HG03457 (cell line): Measurements from ENCODE around the gene ARHGAP27.

Experiments
- ATAC-seq: cut with Tn5 transposase; IDR thresholded peaks from one replicate; pipeline ENCODE4 v1.9.1; 2021; ENCODE audit warnings: moderate number of reproducible peaks; ENCODE audit not compliant: unreplicated experiment

Gene ARHGAP27

GRCh38 chr17:45408611-45409421 lies 23.9 kb downstream of the ARHGAP27 start:
- ATAC-seq = no peak

- no peak for ATAC-seq
These were observed 26.6 kb downstream of the ARHGAP27 start for GRCh38 chr17:45406107-45406506.

- no peak for ATAC-seq
These were observed 27.2 kb downstream of the ARHGAP27 start for GRCh38 chr17:45405250-45406086.

DNA sequence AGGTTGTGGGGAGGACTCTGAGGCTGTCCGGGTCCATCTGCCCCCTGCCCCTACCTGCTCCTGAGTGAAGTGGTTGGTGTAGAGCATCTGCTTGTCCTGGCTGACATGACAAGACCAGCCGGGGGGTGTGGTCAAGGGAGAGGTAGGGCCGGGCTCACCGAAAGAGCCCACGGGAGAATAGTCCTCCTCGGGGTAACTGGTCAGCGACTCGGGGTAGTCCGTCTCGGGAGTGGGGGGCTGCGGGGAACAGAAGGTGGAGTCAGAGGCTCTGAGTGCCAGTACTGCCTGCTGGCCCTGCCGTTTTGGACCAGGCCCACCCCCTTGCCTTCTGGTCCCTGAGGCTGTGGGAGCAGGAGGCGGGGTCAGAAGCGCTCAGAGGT lies 27.8 kb downstream of the ARHGAP27 start:
- ATAC-seq = no peak

GRCh38 chr17:45403906-45404490 lies 28.7 kb downstream of the ARHGAP27 start:
- no peak for ATAC-seq

DNA sequence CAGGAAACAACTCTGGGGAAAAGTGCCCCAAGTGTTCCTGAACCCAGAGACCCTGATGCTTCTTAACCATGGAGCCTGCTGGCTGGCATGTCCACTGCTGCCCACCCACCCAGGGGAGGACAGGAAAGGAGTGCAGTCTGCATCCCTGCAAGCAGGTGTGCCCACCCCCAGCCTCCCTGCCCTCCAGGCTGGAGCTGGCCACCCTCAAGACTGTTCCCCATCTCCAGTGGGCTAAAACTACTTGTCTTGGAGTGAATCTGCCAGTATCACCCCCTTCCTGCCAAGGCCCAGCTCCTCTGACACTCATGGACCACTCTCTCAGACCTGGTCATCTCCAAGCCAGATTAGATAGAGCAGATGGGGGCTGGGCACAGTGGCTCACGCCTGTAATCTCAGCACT lies 29.8 kb downstream of the ARHGAP27 start:
- ATAC-seq = no peak

DNA sequence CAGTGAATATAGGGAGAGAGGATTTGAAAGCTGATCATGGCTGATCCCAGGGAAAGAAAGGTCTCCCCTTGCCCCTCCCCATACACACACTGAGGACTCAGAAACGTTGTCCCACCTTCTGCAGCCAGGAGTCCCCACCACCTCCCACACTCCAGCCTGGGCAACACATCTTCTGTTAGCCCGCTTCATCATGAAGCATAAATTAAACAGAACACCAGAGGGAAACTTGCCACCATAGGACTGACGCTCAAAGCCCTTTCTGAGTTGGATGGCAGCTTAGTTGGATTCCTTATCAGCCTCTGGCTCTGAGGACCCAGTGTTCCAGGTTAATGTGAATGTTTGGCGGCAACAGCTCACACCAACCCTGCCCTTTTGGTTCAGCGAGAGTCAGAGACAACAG lies 33.9 kb downstream of the ARHGAP27 start:
- ATAC-seq = no peak

DNA sequence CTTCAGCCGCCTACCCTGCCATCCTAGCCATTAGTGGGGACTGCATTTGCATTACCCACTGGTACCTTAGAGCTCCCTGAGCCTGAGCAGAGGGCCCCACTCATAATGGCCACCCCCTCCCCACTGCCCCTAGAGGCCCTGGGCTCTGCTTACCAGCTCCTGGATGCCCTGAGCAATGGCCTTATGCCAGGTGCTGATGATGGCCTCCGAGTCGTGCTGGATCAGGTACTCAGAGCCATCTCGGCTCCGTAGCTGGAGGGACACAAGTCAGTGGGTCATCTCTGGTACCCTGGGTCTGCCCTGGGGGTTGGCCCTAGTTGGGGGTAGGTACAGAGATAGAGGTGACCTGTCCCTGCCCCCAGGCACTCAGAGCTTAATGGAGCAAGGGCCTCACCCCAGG lies 34.9 kb downstream of the ARHGAP27 start:
- ATAC-seq = no peak

- ATAC-seq = no peak
These were observed 36.0 kb downstream of the ARHGAP27 start for GRCh38 chr17:45396496-45397205.

DNA sequence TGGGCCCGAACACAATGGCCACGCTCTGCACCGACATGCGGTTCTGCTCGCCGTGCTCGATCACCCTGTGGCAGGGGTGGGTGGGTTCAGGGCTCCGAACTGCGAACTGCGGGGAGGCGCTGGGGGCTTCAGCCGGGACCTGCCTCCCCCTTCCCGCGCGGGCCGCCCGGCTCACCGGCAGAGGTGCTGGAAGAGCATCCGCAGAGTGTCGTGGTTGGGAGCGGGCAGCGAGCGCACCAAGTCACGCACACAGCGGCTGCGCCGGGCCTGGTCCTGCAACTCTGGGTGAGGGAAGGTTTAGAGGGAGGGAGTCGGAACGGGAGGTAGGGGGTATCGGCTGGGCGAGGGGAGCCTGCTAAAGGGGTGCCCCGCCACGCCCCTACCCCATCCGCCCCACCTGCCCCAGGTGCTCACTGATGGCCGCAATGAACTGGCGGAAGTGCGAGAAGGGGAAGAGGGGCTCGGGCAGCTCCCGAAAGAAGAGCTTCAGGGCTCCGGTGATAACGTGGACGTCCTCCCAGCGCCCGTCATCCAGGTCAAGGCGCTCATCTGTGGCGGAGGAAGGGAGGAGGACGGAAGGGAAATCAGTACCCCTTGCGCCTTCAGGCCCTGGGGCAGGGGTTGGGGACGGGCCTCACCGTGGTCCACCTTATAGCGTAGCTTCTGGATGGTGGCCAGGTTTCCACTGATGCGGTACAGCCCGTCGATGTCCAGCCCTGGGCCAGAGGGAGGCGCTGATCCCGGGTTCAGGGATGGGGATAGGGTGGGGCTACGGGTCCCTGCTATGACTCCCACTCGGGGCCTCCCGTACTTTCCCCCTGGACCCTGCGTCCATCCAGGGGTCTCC lies 36.9 kb downstream of the ARHGAP27 start:
- ATAC-seq = no peak

DNA sequence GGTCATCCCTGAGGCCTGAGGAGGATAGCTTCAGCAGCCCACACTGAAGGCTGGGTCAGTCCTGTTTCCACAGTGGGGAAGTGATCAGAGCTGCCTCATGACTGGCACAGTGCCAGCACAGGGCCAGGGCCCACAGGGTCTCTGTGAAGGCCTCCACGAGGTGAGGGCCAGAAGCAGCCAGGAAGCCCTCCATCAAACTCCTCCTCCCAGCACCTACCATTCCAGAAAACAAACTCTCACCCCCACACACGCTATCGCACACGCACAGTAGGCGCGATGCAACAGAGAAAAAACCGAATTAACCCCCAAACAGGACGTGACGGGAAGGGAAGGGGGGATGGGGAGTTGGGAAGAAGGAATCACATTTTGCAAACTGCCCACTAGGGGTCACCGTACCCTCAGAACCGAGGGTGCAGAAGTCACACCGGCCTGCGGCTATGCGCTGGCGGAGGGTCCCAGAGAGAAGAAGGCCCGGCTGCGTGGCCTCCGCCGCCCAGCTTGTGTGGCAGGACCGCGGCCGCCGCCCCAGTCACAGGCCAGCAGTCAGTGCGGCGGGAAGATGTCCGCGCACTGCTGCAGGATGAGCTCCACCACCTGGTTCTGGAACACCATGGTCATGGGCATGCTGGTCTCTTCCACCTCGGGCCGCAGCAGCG lies 37.6 kb downstream of the ARHGAP27 start:
- ATAC-seq = no peak

- no peak for ATAC-seq
These were observed 38.1 kb downstream of the ARHGAP27 start for GRCh38 chr17:45394564-45394912.

DNA sequence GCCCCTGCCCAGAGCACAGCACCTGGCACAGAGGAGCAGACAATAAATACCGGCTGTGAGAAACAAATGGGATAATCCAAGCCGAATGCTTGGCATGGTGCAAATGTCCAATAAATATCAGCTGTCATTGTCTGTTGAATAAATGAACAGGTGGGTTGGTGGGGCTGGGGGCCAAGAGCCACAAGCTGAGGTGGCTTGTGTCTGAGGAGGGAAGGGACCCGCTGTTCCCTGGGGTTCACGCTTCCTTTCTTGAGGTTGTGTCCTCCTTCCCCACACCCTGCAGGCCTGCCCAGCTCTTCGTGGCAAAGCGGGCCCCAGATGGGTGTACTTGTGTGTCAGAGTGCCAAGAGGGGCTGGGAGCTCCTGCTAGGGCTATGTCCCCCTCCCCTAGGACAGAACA lies 38.6 kb downstream of the ARHGAP27 start:
- no peak for ATAC-seq

DNA sequence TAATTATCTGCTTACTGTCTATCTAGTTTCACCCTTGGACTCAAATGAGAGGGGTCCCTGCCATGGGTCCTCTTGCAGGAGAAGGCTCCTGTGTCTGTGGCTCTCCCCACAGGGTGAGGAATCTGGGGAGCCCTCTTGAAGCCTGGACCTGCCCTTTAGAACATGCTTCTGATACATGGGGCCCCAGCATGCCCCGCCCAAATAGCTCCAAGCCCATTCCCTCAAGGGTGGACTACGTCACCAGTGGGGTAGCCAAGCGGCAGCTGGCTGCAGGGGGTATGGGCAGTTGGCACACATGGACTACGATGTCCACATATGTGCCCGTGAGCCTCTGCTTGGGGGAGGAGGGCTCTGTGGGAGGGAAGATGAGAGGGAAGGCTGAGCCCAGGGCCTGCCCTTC lies 39.3 kb downstream of the ARHGAP27 start:
- ATAC-seq = no peak

- no peak for ATAC-seq
These were observed 40.8 kb downstream of the ARHGAP27 start for GRCh38 chr17:45391918-45392317.

DNA sequence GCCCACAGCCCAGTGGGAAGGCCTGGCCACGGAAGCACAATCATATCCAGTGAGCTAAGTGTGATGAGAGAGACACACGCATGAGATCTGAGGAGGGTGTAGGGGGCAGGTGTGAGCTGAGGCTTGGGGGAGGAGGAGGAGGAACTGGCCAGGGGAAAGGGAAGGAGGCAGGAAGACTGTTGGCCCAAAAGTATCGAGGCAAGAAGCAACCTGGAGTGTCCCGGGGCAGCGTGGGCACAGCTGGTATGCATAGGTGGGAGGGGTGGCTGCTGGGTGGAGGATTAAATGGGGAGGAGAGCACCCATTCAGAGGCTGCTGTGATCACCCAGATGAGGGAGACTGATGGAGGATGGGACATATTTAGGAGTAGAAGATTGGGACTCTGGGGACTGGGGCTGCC lies 41.4 kb downstream of the ARHGAP27 start:
- no peak for ATAC-seq

GRCh38 chr17:45389354-45389753 lies 43.3 kb downstream of the ARHGAP27 start:
- ATAC-seq = no peak

- ATAC-seq = no peak
These were observed 43.9 kb downstream of the ARHGAP27 start for GRCh38 chr17:45388604-45389325.

DNA sequence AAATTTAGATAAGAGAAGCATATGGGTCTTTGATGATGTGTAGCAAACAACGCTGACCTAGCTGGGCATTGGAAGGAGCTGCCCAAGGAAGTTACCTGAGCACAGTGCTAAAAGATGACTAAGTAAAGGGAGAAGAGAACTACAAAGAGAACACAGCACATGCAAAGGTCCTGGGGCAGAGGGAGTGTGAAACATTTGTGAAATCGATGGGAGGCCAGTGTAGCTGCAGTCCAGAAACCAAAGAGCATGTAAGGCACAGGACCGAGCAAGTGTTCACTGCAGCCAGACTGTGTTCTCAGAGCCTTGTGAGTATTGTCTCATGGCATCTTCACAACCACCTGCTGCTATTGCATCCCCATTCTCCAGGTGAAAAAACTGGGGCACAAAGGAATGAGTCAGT lies 44.9 kb downstream of the ARHGAP27 start:
- no peak for ATAC-seq
